Spleen (tissue), 7 donors: ENCODE measurements around the gene KATNAL2.

Experiments
- CTCF ChIP-seq, 11 experiments: fragments of 200-600 bp in 7 of 11; fragments of 450-650 bp in 4 of 11; sonication (generic) in 4 of 11; IDR thresholded peaks in 8 of 11; conservative IDR thresholded peaks in 3 of 11; 1 replicate in 7 of 11; 2 replicates in 4 of 11; pipeline versions ENCODE4 v1.4.0 to v1.8.0; 2016 to 2021; ENCODE audit warnings: antibody characterized with exemption in 11 of 11, inconsistent platforms in 4 of 11, mild to moderate bottlenecking in 1 of 11
- POLR2A ChIP-seq, 3 donors: fragments of 450-650 bp; IDR thresholded peaks; one replicate each; pipeline ENCODE4 v1.5.1; 2017; ENCODE audit warnings: antibody characterized with exemption in 3 of 3, mild to moderate bottlenecking in 1 of 3
- donor health status: DM: no; HTN: no; CAD: no; lungs with moderate emphysema.
- donor health status: DM: no; HTN: no; CAD: no.
- donor health status: DM: no; HTN: no; CAD: no.

DNA sequence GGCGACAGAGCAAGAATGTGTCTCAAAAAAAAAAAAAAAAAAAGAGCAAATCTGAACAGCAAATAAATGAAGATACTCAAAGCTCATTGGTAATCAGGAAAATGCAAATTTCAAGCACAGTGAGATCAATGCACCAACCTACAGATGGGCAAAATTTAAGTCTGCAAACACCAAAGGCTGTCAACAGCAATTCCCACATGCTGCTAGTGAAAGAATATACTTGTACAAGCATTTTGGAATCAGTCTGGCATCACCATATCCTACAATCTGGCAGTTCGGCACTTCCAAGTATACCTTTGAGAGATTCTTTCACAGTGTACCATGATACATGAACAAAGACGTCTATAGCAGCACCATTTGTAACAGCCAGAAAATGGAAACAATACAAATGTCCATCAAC is 228.8 kb downstream of the KATNAL2 start:
- no peak for TF ChIP-seq CTCF (IDR thresholded peaks at IDR 0.05 in 8 of 11, conservative IDR thresholded peaks at IDR 0.05 in 3 of 11)
- no peak for TF ChIP-seq POLR2A (IDR thresholded peaks at IDR 0.05)
